ENCODE measurements around the gene LRRC15. TPM values are rescaled to one million over a fixed set of nuclear protein-coding genes. Genes with fewer than 3 reads are reported as not detected.

The LRRC15 gene
- total RNA-seq, 1 experiment from 2014 or later: 0.36 TPM

- POLR2A ChIA-PET (ENCODE audit: unreplicated experiment): no interaction called here
- no TSS peak for BruUV-seq (replicated peaks)
- Histone ChIP-seq H3K79me2 (ENCODE audit: low read length) (no peaks in the 10 kb centered on the region), H3K36me3 (ENCODE audit: low read depth, low read length) (no peaks in the 10 kb centered on the region), H3K27ac (ENCODE audit: low read length) (no peak overlapping the region), H3F3A (ENCODE audit: low read length, unreplicated experiment) (no peaks in the 10 kb centered on the region), H3K4me2 (ENCODE audit: low read length) (no peak overlapping the region), H3K9me2 (replicated peaks; ENCODE audit: low read length) (no peaks in the 10 kb centered on the region), H2AFZ (ENCODE audit: low read length) (no peak overlapping the region), H3K4me1 (ENCODE audit: insufficient read depth, low read length) (peaks cover 11% of the 10 kb centered on the region; the same call in 1 of the 2 replicates), H3K27me3 (ENCODE audit: low read length) (no peaks in the 10 kb centered on the region), H3K9me3 (ENCODE audit: low read length) (no peaks in the 10 kb centered on the region), H3K4me3 (ENCODE audit: low read length) (no peak overlapping the region), H4K20me1 (ENCODE audit: low read length) (no peaks in the 10 kb centered on the region), H3K9ac (ENCODE audit: low read length) (no peak overlapping the region)
- TF ChIP-seq EZH2phosphoT487 (IDR thresholded peaks at IDR 0.05; ENCODE audit: borderline replicate concordance, low read length): no peak
- no peak for TF ChIP-seq CTCF (conservative IDR thresholded peaks at IDR 0.05; ENCODE audit: low read depth, low read length)
- no peak for TF ChIP-seq EZH2 (IDR thresholded peaks at IDR 0.05; ENCODE audit: low read length, unreplicated experiment)
- ATAC-seq (peak; percentile 14), DNase-seq (no peak)
- CTCF ChIA-PET: no interaction called here
- intact Hi-C loops (cut with micrococcal nuclease): no loop called here
Measured at GRCh38 chr3:194364652-194365434, 4.7 kb downstream of the LRRC15 start.

- peaks cover 5% of the 10 kb centered on the region; the same call in 1 of the 2 replicates for H3K4me1 ChIP-seq (ENCODE audit: insufficient read depth, low read length)
- H4K20me1 ChIP-seq (ENCODE audit: low read length): no peaks in the 10 kb centered on the region
- no peak overlapping the region for H2AFZ ChIP-seq (ENCODE audit: low read length)
- TF ChIP-seq EZH2phosphoT487 (IDR thresholded peaks at IDR 0.05; ENCODE audit: borderline replicate concordance, low read length) (no peak), CTCF (conservative IDR thresholded peaks at IDR 0.05; ENCODE audit: low read depth, low read length) (no peak), EZH2 (IDR thresholded peaks at IDR 0.05; ENCODE audit: low read length, unreplicated experiment) (no peak)
- no peaks in the 10 kb centered on the region for H3K9me2 ChIP-seq (replicated peaks; ENCODE audit: low read length)
- no peak overlapping the region for H3K27ac ChIP-seq (ENCODE audit: low read length)
- no peak overlapping the region for H3K4me3 ChIP-seq (ENCODE audit: low read length)
- BruUV-seq (replicated peaks): no TSS peak
- ATAC-seq: peak; percentile 23
- POLR2A ChIA-PET (ENCODE audit: unreplicated experiment): no interaction called here
- intact Hi-C loops (cut with micrococcal nuclease): no loop called here
- CTCF ChIA-PET: no interaction called here
- no peak overlapping the region for H3K4me2 ChIP-seq (ENCODE audit: low read length)
- no peak overlapping the region for H3K9ac ChIP-seq (ENCODE audit: low read length)
- H3K36me3 ChIP-seq (ENCODE audit: low read depth, low read length): no peaks in the 10 kb centered on the region
- DNase-seq: no peak
- H3K27me3 ChIP-seq (ENCODE audit: low read length): peaks cover 2% of the 10 kb centered on the region
- H3F3A ChIP-seq (ENCODE audit: low read length, unreplicated experiment): no peaks in the 10 kb centered on the region
- no peaks in the 10 kb centered on the region for H3K9me3 ChIP-seq (ENCODE audit: low read length)
- no peaks in the 10 kb centered on the region for H3K79me2 ChIP-seq (ENCODE audit: low read length)
Measured at GRCh38 chr3:194364314-194364651, 5.3 kb downstream of the LRRC15 start.

GRCh38 chr3:194360568-194360967 lies 9.0 kb downstream of the LRRC15 start:
- no peaks in the 10 kb centered on the region for H3K9me2 ChIP-seq (replicated peaks; ENCODE audit: low read length)
- ATAC-seq (no peak), DNase-seq (no peak)
- no peak overlapping the region for H3K4me3 ChIP-seq (ENCODE audit: low read length)
- peaks cover 4% of the 10 kb centered on the region; the same call in 1 of the 2 replicates for H3K4me1 ChIP-seq (ENCODE audit: insufficient read depth, low read length)
- H2AFZ ChIP-seq (ENCODE audit: low read length): no peak overlapping the region
- no peak overlapping the region for H3K9ac ChIP-seq (ENCODE audit: low read length)
- no peaks in the 10 kb centered on the region for H3K9me3 ChIP-seq (ENCODE audit: low read length)
- BruUV-seq (replicated peaks): no TSS peak
- no peak overlapping the region for H3K4me2 ChIP-seq (ENCODE audit: low read length)
- H3K36me3 ChIP-seq (ENCODE audit: low read depth, low read length): no peaks in the 10 kb centered on the region
- POLR2A ChIA-PET (ENCODE audit: unreplicated experiment): no interaction called here
- CTCF ChIA-PET: no interaction called here
- no peak overlapping the region for H3K27ac ChIP-seq (ENCODE audit: low read length)
- H4K20me1 ChIP-seq (ENCODE audit: low read length): no peaks in the 10 kb centered on the region
- peaks cover 19% of the 10 kb centered on the region for H3K27me3 ChIP-seq (ENCODE audit: low read length)
- TF ChIP-seq CTCF (conservative IDR thresholded peaks at IDR 0.05; ENCODE audit: low read depth, low read length) (no peak), EZH2 (IDR thresholded peaks at IDR 0.05; ENCODE audit: low read length, unreplicated experiment) (no peak), EZH2phosphoT487 (IDR thresholded peaks at IDR 0.05; ENCODE audit: borderline replicate concordance, low read length) (no peak)
- H3K79me2 ChIP-seq (ENCODE audit: low read length): no peaks in the 10 kb centered on the region
- intact Hi-C loops (cut with micrococcal nuclease): no loop called here
- no peaks in the 10 kb centered on the region for H3F3A ChIP-seq (ENCODE audit: low read length, unreplicated experiment)

Measured in PC-3 (cell line).